GM13977 (cell line): Measurements from ENCODE around the gene SIGLEC7.
"Not testable (repeated sequence)": the region's sequence is repeated elsewhere in the genome, so short reads cannot be mapped to it uniquely, and the experiment has no call there.

Source experiments
- DNase-seq: peaks from one replicate; pipeline ENCODE4 v3.0.0; 2012; ENCODE audit warnings: low spot score
- CTCF ChIP-seq: IDR thresholded peaks from 2 replicates; pipeline ENCODE4 v1.5.1; 2012; ENCODE audit warnings: mild to moderate bottlenecking, control low read depth; ENCODE audit not compliant: insufficient read depth; ENCODE audit errors: extremely low read depth, missing control alignments
- in situ Hi-C: fragments of 300-500 bp; cut with MboI; formaldehyde crosslinking; loops from one replicate; pipeline ENCODE4 v1.12.0; 2022; ENCODE audit warnings: low sequenced_read_pairs, low pct_unique_long_range_greater_than_20kb, mixed read lengths, inconsistent platforms; ENCODE audit not compliant: unreplicated experiment

The SIGLEC7 gene

GRCh38 chr19:51141181-51141580 lies 920 bp upstream of the SIGLEC7 start:
- no peak for TF ChIP-seq CTCF
- in situ Hi-C loops = no loop called here
- no peak for DNase-seq

GRCh38 chr19:51142809-51143475 lies 841 bp downstream of the SIGLEC7 start:
- in situ Hi-C loops, DNase-seq: not testable (repeated sequence)

DNA sequence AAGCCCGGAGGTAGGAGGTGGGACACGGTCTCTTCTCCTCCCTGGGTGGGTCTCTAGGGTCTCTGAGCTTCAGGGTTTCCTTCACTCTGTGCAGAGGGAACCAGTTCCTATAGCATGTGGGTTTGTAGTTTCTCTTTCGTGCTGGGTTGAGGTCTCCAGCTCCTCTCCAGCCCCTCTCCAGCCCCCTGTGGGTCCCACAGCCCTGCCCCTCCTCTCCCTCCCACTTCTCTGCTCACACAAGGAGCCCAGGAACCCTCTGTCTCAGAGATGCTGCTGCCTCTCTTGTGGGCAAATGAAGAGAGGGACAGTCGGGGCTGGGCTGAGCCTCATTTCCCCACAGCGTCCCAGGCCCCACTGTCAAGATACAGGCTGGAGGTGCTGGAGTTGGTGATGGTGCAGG lies 1.4 kb downstream of the SIGLEC7 start:
- no peak for TF ChIP-seq CTCF
- no peak for DNase-seq
- in situ Hi-C loops = no loop called here

- in situ Hi-C loops = no loop called here
Measured at GRCh38 chr19:51144482-51145045, 2.5 kb downstream of the SIGLEC7 start.

DNA sequence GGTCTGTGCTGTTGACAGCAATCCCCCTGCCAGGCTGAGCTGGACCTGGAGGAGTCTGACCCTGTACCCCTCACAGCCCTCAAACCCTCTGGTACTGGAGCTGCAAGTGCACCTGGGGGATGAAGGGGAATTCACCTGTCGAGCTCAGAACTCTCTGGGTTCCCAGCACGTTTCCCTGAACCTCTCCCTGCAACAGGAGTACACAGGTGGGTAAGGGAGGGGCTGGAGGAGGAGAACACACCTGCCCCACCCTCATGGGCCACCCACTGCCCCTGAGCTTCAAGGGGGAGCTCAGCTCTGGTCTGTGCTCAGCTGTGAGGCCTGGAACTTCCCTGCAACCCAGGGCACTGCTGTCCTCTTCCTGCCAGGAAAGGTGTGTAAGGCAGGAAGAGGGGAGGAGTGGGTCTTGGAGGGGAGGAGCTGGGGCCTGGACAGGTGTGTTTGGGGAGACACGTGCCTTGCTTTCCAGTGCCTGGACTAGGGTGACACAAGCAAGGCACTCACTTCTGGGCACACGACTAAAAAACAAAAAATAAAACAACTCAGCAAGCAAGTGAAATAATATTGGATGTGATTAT lies 3.9 kb downstream of the SIGLEC7 start:
- in situ Hi-C loops = no loop called here
- no peak for TF ChIP-seq CTCF
- no peak for DNase-seq

More at GRCh38 chr19:51144482-51145045, 2.5 kb downstream of the SIGLEC7 start:
- no peak for DNase-seq
- TF ChIP-seq CTCF = no peak

GRCh38 chr19:51146751-51147150 lies 4.7 kb downstream of the SIGLEC7 start:
- DNase-seq = no peak
- in situ Hi-C loops = no loop called here
- TF ChIP-seq CTCF = no peak

DNA sequence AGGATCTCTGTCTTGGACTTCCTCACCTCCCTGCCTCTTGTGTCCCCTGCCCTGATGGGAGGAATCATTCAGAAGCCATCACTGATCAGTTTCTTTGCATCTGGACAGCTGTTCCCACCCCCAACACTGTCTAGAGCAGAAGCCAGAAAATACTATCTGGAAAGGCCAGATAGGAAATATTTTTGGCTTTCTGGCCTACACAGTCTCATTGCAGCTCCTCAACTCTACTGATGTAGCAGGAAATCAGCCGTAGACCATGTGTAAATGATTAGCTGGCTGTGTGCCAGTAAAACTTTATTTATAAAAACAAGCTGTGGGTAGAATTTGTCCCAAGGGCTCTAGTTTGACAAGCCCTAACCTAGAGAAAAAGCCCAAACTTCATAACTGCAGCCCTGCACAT lies 5.6 kb downstream of the SIGLEC7 start:
- in situ Hi-C loops = no loop called here
- DNase-seq = no peak
- TF ChIP-seq CTCF = no peak
